H1 (cell line): Measurements from ENCODE around the gene TXK. TPM values are rescaled to one million over a fixed set of nuclear protein-coding genes. Genes with fewer than 3 reads are reported as not detected.

ENCODE experiments used
- CTCF ChIA-PET: fragments of 300-600 bp; sonication (Branson Sonifier 250); formaldehyde crosslinking; loops from one replicate; lab custom pipeline; 2021; ENCODE audit not compliant: partially characterized antibody; lab: Charles Lee
- POLR2A ChIA-PET: fragments of 300-600 bp; sonication (Branson Sonifier 250); formaldehyde crosslinking; loops from one replicate; lab custom pipeline; 2021; ENCODE audit warnings: inconsistent platforms; ENCODE audit not compliant: partially characterized antibody; lab: Charles Lee
- DNase-seq, 2 experiments: peaks; one replicate each; pipeline versions ENCODE4 v3.0.0 to v3.0.0-alpha.2; 2010 to 2022; ENCODE audit warnings: low spot score in 2 of 2, low read depth in 1 of 2, mixed read lengths in 1 of 2
- FAIRE-seq: peaks from 2 replicates; lab custom pipeline; 2011; peaks lifted over from hg19 to GRCh38; lab: Jason Lieb, UNC
- H2AFZ ChIP-seq: 2 replicates; pipeline ENCODE4 v1.8.1; 2012; ENCODE audit warnings: low read length, inconsistent platforms
- H2AK5ac ChIP-seq: 2 replicates; pipeline ENCODE4 v1.6.1; 2013; ENCODE audit warnings: low read depth, low read length
- H2BK120ac ChIP-seq: replicated peaks from 2 replicates; pipeline ENCODE3; 2013; ENCODE audit warnings: low read depth, low read length, inconsistent platforms
- H2BK12ac ChIP-seq: 2 replicates; pipeline ENCODE4 v1.6.1; 2013; ENCODE audit warnings: low read depth, low read length
- H2BK15ac ChIP-seq: 2 replicates; pipeline ENCODE4 v1.6.1; 2013; ENCODE audit warnings: low read length
- H2BK20ac ChIP-seq: 2 replicates; pipeline ENCODE4 v1.6.1; 2013; ENCODE audit warnings: low read length
- H2BK5ac ChIP-seq: 2 replicates; pipeline ENCODE4 v1.6.1; 2013; ENCODE audit warnings: low read depth, low read length
- H3K14ac ChIP-seq: 2 replicates; pipeline ENCODE4 v1.6.1; 2013; ENCODE audit warnings: inconsistent platforms; ENCODE audit not compliant: insufficient read length
- H3K18ac ChIP-seq: 2 replicates; pipeline ENCODE4 v1.6.1; 2013; ENCODE audit warnings: low read length; ENCODE audit errors: extremely low read depth
- H3K23ac ChIP-seq: 2 replicates; pipeline ENCODE4 v1.6.1; 2013; ENCODE audit warnings: inconsistent platforms; ENCODE audit not compliant: insufficient read length
- H3K23me2 ChIP-seq: 2 replicates; pipeline ENCODE4 v1.6.1; 2013; ENCODE audit warnings: low read depth, low read length
- H3K27ac ChIP-seq: 2 replicates; pipeline ENCODE4 v1.6.1; 2011; ENCODE audit warnings: low read depth, low read length, inconsistent platforms
- H3K27me3 ChIP-seq, 4 experiments: replicated peaks in 1 of 4; 1 replicate in 1 of 4; 2 replicates in 3 of 4; pipeline versions ENCODE4 v1.6.1 to v1.8.1; 2011 to 2013; ENCODE audit warnings: low read length in 3 of 4, mild to moderate bottlenecking in 3 of 4, inconsistent platforms in 2 of 4, mixed read lengths in 2 of 4, moderate library complexity in 1 of 4; ENCODE audit not compliant: control insufficient read depth in 3 of 4, insufficient read depth in 3 of 4; ENCODE audit errors: extremely low read depth in 1 of 4
- H3K36me3 ChIP-seq, 4 experiments: 2 replicates each; pipeline versions ENCODE4 v1.6.1 to v1.8.1; 2011 to 2013; ENCODE audit warnings: mild to moderate bottlenecking in 4 of 4, low read length in 3 of 4, moderate library complexity in 2 of 4, control low read depth in 1 of 4, inconsistent platforms in 1 of 4; ENCODE audit not compliant: insufficient read depth in 4 of 4, control insufficient read depth in 2 of 4
- H3K4ac ChIP-seq: replicated peaks from 2 replicates; pipeline ENCODE3; 2013; ENCODE audit warnings: low read length, low read depth, mixed read lengths, inconsistent platforms; ENCODE audit not compliant: insufficient read length
- H3K4me1 ChIP-seq, 4 experiments: replicated peaks in 1 of 4; 1 replicate in 1 of 4; 2 replicates in 3 of 4; pipeline versions ENCODE4 v1.6.1 to v1.8.1; 2011 to 2013; ENCODE audit warnings: low read length in 3 of 4, inconsistent platforms in 2 of 4, mixed read lengths in 1 of 4; ENCODE audit not compliant: insufficient read depth in 4 of 4, control insufficient read depth in 3 of 4
- H3K4me2 ChIP-seq, 2 experiments: 2 replicates each; pipeline versions ENCODE4 v1.6.1 to v1.8.1; 2011 to 2013; ENCODE audit warnings: low read depth in 2 of 2, low read length in 2 of 2, control low read depth in 1 of 2, inconsistent platforms in 1 of 2, mild to moderate bottlenecking in 1 of 2; ENCODE audit not compliant: insufficient read depth in 1 of 2
- H3K4me3 ChIP-seq, 4 experiments: fragments of 200-600, 300-600 bp in 1 of 4; sonication (generic), shearing (Covaris generic), sonication (Bioruptor Twin) in 1 of 4; 2 replicates each; pipeline versions ENCODE4 v1.5.1 to v1.8.1; 2011 to 2016; ENCODE audit warnings: low read length in 4 of 4, low read depth in 3 of 4, control low read depth in 2 of 4, inconsistent platforms in 2 of 4, mild to moderate bottlenecking in 2 of 4, mixed read lengths in 1 of 4, moderate library complexity in 1 of 4; ENCODE audit not compliant: insufficient read depth in 2 of 4; ENCODE audit errors: extremely low read depth in 1 of 4
- H3K56ac ChIP-seq: replicated peaks from 2 replicates; pipeline ENCODE3; 2013; ENCODE audit warnings: low read depth, mild to moderate bottlenecking, mixed read lengths, low read length, inconsistent platforms; ENCODE audit not compliant: insufficient read length
- H3K79me1 ChIP-seq: 2 replicates; pipeline ENCODE4 v1.6.1; 2013; ENCODE audit warnings: low read depth, low read length, control low read depth
- H3K79me2 ChIP-seq, 2 experiments: 2 replicates each; pipeline versions ENCODE4 v1.6.1 to v1.8.1; 2012 to 2013; ENCODE audit warnings: low read length in 2 of 2, mild to moderate bottlenecking in 2 of 2, inconsistent platforms in 1 of 2; ENCODE audit not compliant: insufficient read depth in 2 of 2, control insufficient read depth in 1 of 2
- H3K9ac ChIP-seq, 4 experiments: replicated peaks in 1 of 4; 1 replicate in 1 of 4; 2 replicates in 3 of 4; pipeline versions ENCODE4 v1.6.1 to v1.8.1; 2011 to 2013; ENCODE audit warnings: low read depth in 3 of 4, low read length in 3 of 4, control low read depth in 2 of 4, mild to moderate bottlenecking in 2 of 4, moderate library complexity in 2 of 4, inconsistent platforms in 1 of 4; ENCODE audit errors: extremely low read depth in 1 of 4
- H3K9me3 ChIP-seq, 2 experiments: 2 replicates each; pipeline versions ENCODE4 v1.6.1 to v1.8.1; 2012 to 2013; ENCODE audit warnings: mild to moderate bottlenecking in 2 of 2, moderate library complexity in 2 of 2, control low read depth in 1 of 2, inconsistent platforms in 1 of 2, low read depth in 1 of 2, low read length in 1 of 2, mixed read lengths in 1 of 2; ENCODE audit not compliant: insufficient read depth in 2 of 2
- H4K20me1 ChIP-seq, 2 experiments: replicated peaks in 1 of 2; 2 replicates each; pipeline versions ENCODE3 to v1.8.1; 2011 to 2013; ENCODE audit warnings: inconsistent platforms in 2 of 2, low read length in 2 of 2, mild to moderate bottlenecking in 1 of 2; ENCODE audit not compliant: insufficient read depth in 2 of 2, control insufficient read depth in 1 of 2
- H4K5ac ChIP-seq: 2 replicates; pipeline ENCODE4 v1.6.1; 2013; ENCODE audit warnings: low read length, low read depth, mixed read lengths, inconsistent platforms; ENCODE audit not compliant: insufficient read length
- H4K8ac ChIP-seq: 2 replicates; pipeline ENCODE4 v1.8.0; 2013; ENCODE audit warnings: mild to moderate bottlenecking, moderate library complexity, low read length, inconsistent platforms; ENCODE audit not compliant: insufficient read depth; ENCODE audit errors: extremely low read depth
- H4K91ac ChIP-seq: replicated peaks from 2 replicates; pipeline ENCODE3; 2013; ENCODE audit warnings: low read length, mixed read lengths, inconsistent platforms; ENCODE audit not compliant: insufficient read length
- ASH2L ChIP-seq: fragments of 200-600, 300-600 bp; sonication (generic); IDR thresholded peaks from one replicate; pipeline ENCODE4 v1.7.1; 2017; ENCODE audit warnings: low read length
- BACH1 ChIP-seq: IDR thresholded peaks from 2 replicates; pipeline ENCODE4 v1.6.1; 2012; ENCODE audit warnings: low read length, improper control_type of control experiment
- BRCA1 ChIP-seq: IDR thresholded peaks from 2 replicates; pipeline ENCODE4 v1.6.1; 2012; ENCODE audit warnings: low read depth, low read length, improper control_type of control experiment
- CEBPB ChIP-seq: IDR thresholded peaks from 2 replicates; pipeline ENCODE4 v1.6.1; 2012; ENCODE audit warnings: low read depth, low read length
- CHD1 ChIP-seq: IDR thresholded peaks from 2 replicates; pipeline ENCODE4 v1.6.1; 2012; ENCODE audit warnings: low read depth, low read length, improper control_type of control experiment
- FOSL1 ChIP-seq: IDR thresholded peaks from 2 replicates; pipeline ENCODE4 v1.6.1; 2011; ENCODE audit warnings: mild to moderate bottlenecking, low read depth, low read length, moderate library complexity; ENCODE audit not compliant: insufficient read depth
- HDAC6 ChIP-seq: IDR thresholded peaks from one replicate; pipeline ENCODE4 v1.7.1; 2012; ENCODE audit warnings: low read depth, mild to moderate bottlenecking, inconsistent platforms, low read length, moderate library complexity
- JUN ChIP-seq: IDR thresholded peaks from 2 replicates; pipeline ENCODE4 v1.6.1; 2011; ENCODE audit warnings: low read depth, mild to moderate bottlenecking, improper control_type of control experiment, low read length
- KDM5A ChIP-seq: fragments of 200-600 bp; IDR thresholded peaks from 2 replicates; pipeline ENCODE4 v1.7.1; 2012; ENCODE audit warnings: mild to moderate bottlenecking, low read length, inconsistent platforms, mixed read lengths
- NANOG ChIP-seq: IDR thresholded peaks from 2 replicates; pipeline ENCODE4 v1.6.1; 2011; ENCODE audit warnings: low read length, low read depth, mild to moderate bottlenecking, inconsistent platforms; ENCODE audit not compliant: insufficient read depth, poor library complexity, severe bottlenecking
- NRF1 ChIP-seq: IDR thresholded peaks from 2 replicates; pipeline ENCODE4 v1.6.1; 2011; ENCODE audit warnings: mild to moderate bottlenecking, low read depth, low read length, improper control_type of control experiment
- POLR2A ChIP-seq, 2 experiments: IDR thresholded peaks; 1 replicate in 1 of 2; 2 replicates in 1 of 2; pipeline ENCODE4 v1.6.1; 2011; ENCODE audit warnings: low read depth in 2 of 2, low read length in 2 of 2, mild to moderate bottlenecking in 2 of 2; ENCODE audit errors: control extremely low read depth in 1 of 2
- RXRA ChIP-seq: IDR thresholded peaks from 2 replicates; pipeline ENCODE4 v1.6.1; 2011; ENCODE audit warnings: low read depth, mild to moderate bottlenecking, low read length, moderate library complexity; ENCODE audit not compliant: insufficient read depth
- YY1 ChIP-seq: IDR thresholded peaks from 2 replicates; pipeline ENCODE4 v1.6.1; 2011; ENCODE audit warnings: low read depth, mild to moderate bottlenecking, low read length
- polyA plus RNA-seq, 7 experiments: library from polyadenylated mRNA; depleted of rRNA in 3 of 7; stranded (reverse) in 5 of 7; unstranded in 2 of 7; fragments of >200 nt in 5 of 7; fragments of 200-250 nt in 2 of 7; gene quantifications; 1 replicate in 5 of 7; 2 replicates in 1 of 7; 4 replicates in 1 of 7; pipeline versions ENCODE4 v1.2.1 to v1.2.3, GENCODE V29; 2011 to 2013; ENCODE audit warnings: missing spikeins in 2 of 7, mixed read lengths in 2 of 7
- total RNA-seq: library from RNA; stranded (reverse); fragmentation: NEBNext Ultra II Directional; extraction: Animal tissue kit (Norgen Biotek cat#: 25700); gene quantifications from 2 replicates; pipeline ENCODE4 v1.2.1, GENCODE V29; 2021
- TF ChIP-seq, protein P1 (sequence below): IDR thresholded peaks from 2 replicates; pipeline ENCODE4 v1.6.1; 2012; ENCODE audit warnings: low read length, inconsistent platforms

The TXK gene
- total and polyA plus RNA-seq, 2 of the 8 experiments (the other 6 are each of a cell fraction or from before 2014, with no cell fraction given) = not detected

DNA sequence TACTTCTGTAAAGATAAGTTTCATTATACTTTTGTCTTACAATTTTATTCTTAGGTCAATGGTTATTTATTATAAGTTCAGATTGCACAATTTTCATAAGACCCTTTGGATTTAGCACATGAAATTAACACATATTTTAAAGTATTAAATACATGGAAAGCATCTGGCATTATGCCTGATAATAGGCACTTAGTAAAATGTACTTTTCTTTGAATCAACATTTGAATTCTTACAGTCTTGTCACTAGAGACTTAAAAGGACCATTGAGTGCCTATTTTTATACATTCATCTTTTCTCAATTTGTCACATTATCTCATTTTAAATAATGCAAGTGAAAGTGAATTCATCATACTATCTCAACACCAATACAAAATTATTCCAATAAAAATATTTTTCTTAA lies 94.5 kb downstream of the TXK start:
- no peak for FAIRE-seq
- H3K18ac ChIP-seq = no peak overlapping the region

More for the DNA sequence above, 94.5 kb downstream of the TXK start:
- Histone ChIP-seq H3K14ac (no peak overlapping the region), H2BK5ac (no peak overlapping the region), H3K23me2 (no peaks in the 10 kb centered on the region), H3K79me2 (no peaks in the 10 kb centered on the region), H3K27me3 (no peaks in the 10 kb centered on the region), H2BK12ac (no peak overlapping the region), H3K4me1 (no peaks in the 10 kb centered on the region; a peak in 1 of 7 replicates), H4K91ac (no peak overlapping the region), H3K56ac (no peak overlapping the region), H3K27ac (no peak overlapping the region), H2BK120ac (no peak overlapping the region), H3K79me1 (no peaks in the 10 kb centered on the region; the same call in 1 of the 2 replicates), H4K20me1 (no peaks in the 10 kb centered on the region), H3K9ac (no peak overlapping the region), H3K4me2 (no peak overlapping the region), H2BK15ac (no peak overlapping the region), H3K4me3 (no peak overlapping the region), H3K4ac (no peak overlapping the region), H3K9me3 (no peaks in the 10 kb centered on the region), H2AK5ac (no peak overlapping the region), H2AFZ (no peak overlapping the region), H4K5ac (no peak overlapping the region), H3K36me3 (peaks cover 0 to 3% (median 0%) of the 10 kb centered on the region in 4 experiments; a peak in 1 of 8 replicates), H3K23ac (no peak overlapping the region), H2BK20ac (no peak overlapping the region), H4K8ac (no peak overlapping the region)
- ChIA-PET POLR2A (no interaction called here), CTCF (interaction anchor here (1.4 kb wide), 1 partner anchor 15 kb away, joined by 5 read pairs; no protein-coding TSS in a partner anchor)
- DNase-seq = no peak
- TF ChIP-seq KDM5A (no peak), YY1 (no peak), ASH2L (no peak), FOSL1 (no peak), JUN (no peak), BACH1 (no peak), RXRA (no peak), NANOG (no peak), BRCA1 (no peak), POLR2A (IDR thresholded peaks at IDR 0.05; ENCODE audit: control extremely low read depth in 1 of 2, low read depth in 2 of 2, low read length in 2 of 2) (no peak), CHD1 (no peak), HDAC6 (no peak), CEBPB (no peak), NRF1 (no peak)
- TF ChIP-seq, protein P1, sequence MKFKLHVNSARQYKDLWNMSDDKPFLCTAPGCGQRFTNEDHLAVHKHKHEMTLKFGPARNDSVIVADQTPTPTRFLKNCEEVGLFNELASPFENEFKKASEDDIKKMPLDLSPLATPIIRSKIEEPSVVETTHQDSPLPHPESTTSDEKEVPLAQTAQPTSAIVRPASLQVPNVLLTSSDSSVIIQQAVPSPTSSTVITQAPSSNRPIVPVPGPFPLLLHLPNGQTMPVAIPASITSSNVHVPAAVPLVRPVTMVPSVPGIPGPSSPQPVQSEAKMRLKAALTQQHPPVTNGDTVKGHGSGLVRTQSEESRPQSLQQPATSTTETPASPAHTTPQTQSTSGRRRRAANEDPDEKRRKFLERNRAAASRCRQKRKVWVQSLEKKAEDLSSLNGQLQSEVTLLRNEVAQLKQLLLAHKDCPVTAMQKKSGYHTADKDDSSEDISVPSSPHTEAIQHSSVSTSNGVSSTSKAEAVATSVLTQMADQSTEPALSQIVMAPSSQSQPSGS = no peak
